Thoracic aorta (tissue), 2 donors: ENCODE results near the gene ANXA8. TPM values are rescaled to one million over a fixed set of nuclear protein-coding genes. Genes with fewer than 3 reads are reported as not detected.

ENCODE experiments used
- ATAC-seq: fragments of 150-250 bp; one replicate; pipeline ENCODE4 v1.8.0; 2017; ENCODE audit warnings: low read depth; ENCODE audit not compliant: insufficient number of reproducible peaks, low FRiP score
- DNase-seq: peaks from one replicate; pipeline ENCODE4 v3.0.0-alpha.2; 2020; ENCODE audit warnings: low spot score
- H3K27ac ChIP-seq, 2 donors: fragments of 200-600 bp; sonication (generic); 1 replicate in 1 of 2; 2 replicates in 1 of 2; pipeline ENCODE4 v1.5.1; 2016; ENCODE audit warnings: mild to moderate bottlenecking in 2 of 2, moderate library complexity in 2 of 2
- H3K27me3 ChIP-seq: fragments of 200-600 bp; sonication (generic); replicated peaks from 2 replicates; pipeline ENCODE4 v1.6.0; 2016; ENCODE audit warnings: mild to moderate bottlenecking; ENCODE audit not compliant: insufficient read depth
- H3K36me3 ChIP-seq: fragments of 200-600 bp; sonication (generic); one replicate; pipeline ENCODE4 v1.5.1; 2016
- H3K4me1 ChIP-seq, 2 donors: fragments of 200-600 bp; sonication (generic); 1 replicate in 1 of 2; 2 replicates in 1 of 2; pipeline versions ENCODE4 v1.5.1 to v1.6.0; 2016; ENCODE audit warnings: low read depth in 2 of 2, mild to moderate bottlenecking in 1 of 2; ENCODE audit not compliant: control insufficient read depth in 1 of 2
- H3K4me3 ChIP-seq: fragments of 200-600 bp; sonication (generic); 2 replicates; pipeline ENCODE4 v1.5.1; 2016; ENCODE audit warnings: mild to moderate bottlenecking
- H3K9me3 ChIP-seq: fragments of 200-600 bp; sonication (generic); 2 replicates; pipeline ENCODE4 v1.5.1; 2016
- total RNA-seq, 2 donors: library from RNA; depleted of rRNA; stranded (reverse); fragments of >200 nt; gene quantifications; one replicate each; pipeline versions ENCODE4 v1.1.0 to v1.2.3, GENCODE V29; 2016
- TF ChIP-seq, protein P1 (sequence below): fragments of 200-600 bp; sonication (generic); IDR thresholded peaks from one replicate; pipeline ENCODE4 v1.5.1; 2019; ENCODE audit warnings: antibody characterized with exemption

The ANXA8 gene
- total RNA-seq, 2 donors from 2014 or later = not detected

- no peaks in the 10 kb centered on the region for H3K9me3 ChIP-seq
- H3K27me3 ChIP-seq = no peaks in the 10 kb centered on the region
- ATAC-seq = no peak
- no peak for DNase-seq
- H3K4me1 ChIP-seq = no peaks in the 10 kb centered on the region
- H3K27ac ChIP-seq = no peak overlapping the region
- H3K36me3 ChIP-seq = no peaks in the 10 kb centered on the region
- TF ChIP-seq, protein P1, sequence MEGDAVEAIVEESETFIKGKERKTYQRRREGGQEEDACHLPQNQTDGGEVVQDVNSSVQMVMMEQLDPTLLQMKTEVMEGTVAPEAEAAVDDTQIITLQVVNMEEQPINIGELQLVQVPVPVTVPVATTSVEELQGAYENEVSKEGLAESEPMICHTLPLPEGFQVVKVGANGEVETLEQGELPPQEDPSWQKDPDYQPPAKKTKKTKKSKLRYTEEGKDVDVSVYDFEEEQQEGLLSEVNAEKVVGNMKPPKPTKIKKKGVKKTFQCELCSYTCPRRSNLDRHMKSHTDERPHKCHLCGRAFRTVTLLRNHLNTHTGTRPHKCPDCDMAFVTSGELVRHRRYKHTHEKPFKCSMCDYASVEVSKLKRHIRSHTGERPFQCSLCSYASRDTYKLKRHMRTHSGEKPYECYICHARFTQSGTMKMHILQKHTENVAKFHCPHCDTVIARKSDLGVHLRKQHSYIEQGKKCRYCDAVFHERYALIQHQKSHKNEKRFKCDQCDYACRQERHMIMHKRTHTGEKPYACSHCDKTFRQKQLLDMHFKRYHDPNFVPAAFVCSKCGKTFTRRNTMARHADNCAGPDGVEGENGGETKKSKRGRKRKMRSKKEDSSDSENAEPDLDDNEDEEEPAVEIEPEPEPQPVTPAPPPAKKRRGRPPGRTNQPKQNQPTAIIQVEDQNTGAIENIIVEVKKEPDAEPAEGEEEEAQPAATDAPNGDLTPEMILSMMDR = no peak
- H3K4me3 ChIP-seq = no peak overlapping the region
Observed at GRCh38 chr10:47451273-47451997, 32.5 kb downstream of the ANXA8 start.

DNA sequence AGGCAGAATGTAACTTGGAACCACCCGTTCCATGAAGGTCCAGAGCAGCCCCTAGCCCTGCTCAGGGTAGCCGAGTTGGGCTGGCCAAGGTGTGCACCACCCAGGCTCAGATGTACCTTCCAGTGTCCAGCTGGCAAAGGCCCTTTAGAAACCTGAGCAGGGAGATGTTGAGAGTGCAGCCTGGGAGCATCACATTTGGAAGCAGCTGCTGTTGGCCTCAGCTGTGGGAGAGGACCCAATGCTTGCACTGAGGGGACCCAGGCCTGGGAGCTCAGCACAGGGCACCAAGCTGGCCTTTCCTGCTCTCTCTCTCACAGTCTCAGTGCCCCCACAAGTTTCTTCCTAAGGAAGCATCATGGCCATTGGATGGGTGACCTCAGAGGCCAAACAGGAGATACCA, 33.5 kb downstream of the ANXA8 start:
- TF ChIP-seq, protein P1 = no peak
- H3K4me1 ChIP-seq = no peaks in the 10 kb centered on the region
- no peak overlapping the region for H3K27ac ChIP-seq
- peaks cover 3% of the 10 kb centered on the region for H3K9me3 ChIP-seq
- H3K27me3 ChIP-seq = no peaks in the 10 kb centered on the region
- DNase-seq (no peak), ATAC-seq (no peak)
- H3K36me3 ChIP-seq = no peaks in the 10 kb centered on the region
- no peak overlapping the region for H3K4me3 ChIP-seq

DNA sequence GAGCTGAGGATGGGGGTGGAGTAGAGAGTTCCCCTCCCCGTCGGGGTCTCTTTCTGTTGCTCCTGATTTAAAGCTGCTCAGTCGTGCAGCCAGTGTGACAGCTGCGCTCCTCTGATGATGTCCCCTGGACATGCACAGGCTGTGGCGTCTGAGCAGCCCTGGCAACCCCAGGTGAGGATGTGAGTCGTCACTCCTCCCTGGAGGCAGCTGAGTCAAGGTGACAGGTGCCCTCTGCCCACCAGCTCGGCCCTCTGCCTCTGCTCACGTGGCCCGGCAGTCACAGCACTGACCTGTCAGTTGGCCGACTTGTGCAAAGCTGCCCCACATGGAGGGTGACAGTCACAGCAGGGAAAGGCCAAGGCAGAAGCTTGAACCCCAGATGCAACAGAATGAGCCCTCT, 33.9 kb downstream of the ANXA8 start:
- H3K4me1 ChIP-seq = no peaks in the 10 kb centered on the region
- H3K27me3 ChIP-seq = no peaks in the 10 kb centered on the region
- TF ChIP-seq, protein P1 = no peak
- DNase-seq (no peak), ATAC-seq (no peak)
- H3K4me3 ChIP-seq = no peak overlapping the region
- peaks cover 5% of the 10 kb centered on the region for H3K9me3 ChIP-seq
- H3K27ac ChIP-seq = no peak overlapping the region
- H3K36me3 ChIP-seq = no peaks in the 10 kb centered on the region

- H3K36me3 ChIP-seq = no peaks in the 10 kb centered on the region
- no peak overlapping the region for H3K27ac ChIP-seq
- TF ChIP-seq, protein P1 = no peak
- no peak for ATAC-seq
- no peaks in the 10 kb centered on the region for H3K27me3 ChIP-seq
- DNase-seq = no peak
- no peak overlapping the region for H3K4me3 ChIP-seq
- H3K4me1 ChIP-seq = no peaks in the 10 kb centered on the region
- peaks cover 5% of the 10 kb centered on the region for H3K9me3 ChIP-seq
Observed at GRCh38 chr10:47449102-47449978, 34.6 kb downstream of the ANXA8 start.

- Histone ChIP-seq H3K27me3 (no peaks in the 10 kb centered on the region), H3K4me1 (no peaks in the 10 kb centered on the region), H3K36me3 (no peaks in the 10 kb centered on the region), H3K27ac (no peak overlapping the region), H3K9me3 (peaks cover 5% of the 10 kb centered on the region), H3K4me3 (no peak overlapping the region)
- TF ChIP-seq, protein P1 = no peak
- ATAC-seq (no peak), DNase-seq (no peak)
Observed at GRCh38 chr10:47447705-47448104, 36.2 kb downstream of the ANXA8 start.
